GM19438 (cell line): Measurements from ENCODE around the gene ZNF789.
"Not testable (repeated sequence)": the region's sequence is repeated elsewhere in the genome, so short reads cannot be mapped to it uniquely, and the experiment has no call there.

Experiments
- ATAC-seq: cut with Tn5 transposase; IDR thresholded peaks from one replicate; pipeline ENCODE4 v1.9.1; 2021; ENCODE audit warnings: low read depth; ENCODE audit not compliant: unreplicated experiment

Gene ZNF789

GRCh38 chr7:99501236-99501635, 28.5 kb downstream of the ZNF789 start:
- not testable (repeated sequence) for ATAC-seq

GRCh38 chr7:99504281-99504602, 31.6 kb downstream of the ZNF789 start:
- no peak for ATAC-seq

DNA sequence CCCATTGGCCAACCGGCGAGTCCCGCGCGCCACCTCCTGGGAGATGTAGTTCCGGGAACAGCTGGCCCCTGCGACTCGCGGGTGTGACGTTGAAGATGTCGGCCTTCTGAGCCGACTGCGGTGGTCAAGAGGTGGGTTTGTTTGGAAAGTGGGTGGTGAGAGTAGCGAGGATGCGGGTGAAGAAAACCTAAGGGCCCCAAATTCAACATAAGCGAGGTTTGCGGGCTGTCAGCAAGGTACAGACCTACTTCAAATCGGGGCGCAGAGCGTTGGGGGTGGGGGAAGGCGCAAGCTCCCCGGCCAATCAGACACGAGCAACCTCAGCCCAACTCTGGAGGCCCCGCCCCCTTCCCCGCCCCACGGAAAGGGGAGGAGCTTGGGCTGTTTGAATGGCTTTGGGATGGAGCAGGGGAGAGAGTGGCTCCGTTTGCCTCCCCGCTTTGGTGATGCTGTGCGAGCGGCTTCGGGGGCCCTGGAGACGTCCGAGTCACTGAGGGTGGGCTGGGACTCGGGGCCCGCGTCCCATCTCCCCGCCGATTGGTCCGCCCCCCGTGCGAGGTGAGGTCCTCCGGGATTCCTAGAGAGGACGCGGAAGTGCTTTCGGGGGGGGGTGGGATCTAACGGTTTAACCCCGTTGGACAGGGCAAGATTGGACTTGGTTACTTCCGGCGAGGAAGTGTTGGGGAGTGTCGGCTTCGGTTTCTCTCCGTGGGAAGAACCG, 32.1 kb downstream of the ZNF789 start, which contains the start of gene ZKSCAN5:
Gene ZKSCAN5 (plus strand): TSS at position 60 of the 721 bp plus-strand sequence. CDS start 1,383 bp downstream, outside the sequence.
- ATAC-seq = peak; percentile 80

GRCh38 chr7:99505324-99505662, 32.6 kb downstream of the ZNF789 start:
- peak; percentile 3 for ATAC-seq

- ATAC-seq = no peak
Observed at GRCh38 chr7:99514050-99514449, 41.4 kb downstream of the ZNF789 start.

- ATAC-seq = no peak
Observed at GRCh38 chr7:99521399-99521798, 48.7 kb downstream of the ZNF789 start.

- no peak for ATAC-seq
Observed at GRCh38 chr7:99525713-99526440, 53.2 kb downstream of the ZNF789 start.

- no peak for ATAC-seq
Observed at GRCh38 chr7:99531354-99531765, 58.7 kb downstream of the ZNF789 start.

DNA sequence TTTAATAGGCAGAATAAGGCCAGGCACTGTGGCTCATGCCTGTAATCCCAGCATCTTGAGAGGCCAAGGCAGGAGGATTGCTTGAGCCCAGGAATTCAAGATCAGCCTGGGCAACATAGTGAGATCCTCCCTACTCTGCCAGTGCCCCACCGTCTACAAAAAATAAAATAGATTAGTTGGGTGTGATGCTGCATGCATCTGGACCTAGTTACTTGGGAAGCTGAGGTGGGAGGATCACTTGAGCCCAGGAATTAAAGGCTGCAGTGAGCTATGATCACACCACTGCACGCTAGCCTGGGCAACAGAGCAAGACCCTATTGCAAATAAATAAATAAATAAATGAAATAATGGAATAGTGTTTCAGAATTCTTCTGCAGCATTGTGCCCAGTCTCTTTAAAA, 63.0 kb downstream of the ZNF789 start:
- no peak for ATAC-seq
